HG03520 (cell line): ENCODE data around the gene JPH2.
A peak's percentile ranks its signal among the peaks of the same experiment; 100 is the strongest.
"Not testable (repeated sequence)": the region's sequence is repeated elsewhere in the genome, so short reads cannot be mapped to it uniquely, and the experiment has no call there.

ENCODE experiments used
- ATAC-seq: cut with Tn5 transposase; IDR thresholded peaks from one replicate; pipeline ENCODE4 v1.9.1; 2021; ENCODE audit warnings: mild to moderate bottlenecking, moderate library complexity; ENCODE audit not compliant: unreplicated experiment

The JPH2 gene

GRCh38 chr20:44211177-44212039 lies 24.4 kb upstream of the JPH2 start:
- ATAC-seq = no peak

DNA sequence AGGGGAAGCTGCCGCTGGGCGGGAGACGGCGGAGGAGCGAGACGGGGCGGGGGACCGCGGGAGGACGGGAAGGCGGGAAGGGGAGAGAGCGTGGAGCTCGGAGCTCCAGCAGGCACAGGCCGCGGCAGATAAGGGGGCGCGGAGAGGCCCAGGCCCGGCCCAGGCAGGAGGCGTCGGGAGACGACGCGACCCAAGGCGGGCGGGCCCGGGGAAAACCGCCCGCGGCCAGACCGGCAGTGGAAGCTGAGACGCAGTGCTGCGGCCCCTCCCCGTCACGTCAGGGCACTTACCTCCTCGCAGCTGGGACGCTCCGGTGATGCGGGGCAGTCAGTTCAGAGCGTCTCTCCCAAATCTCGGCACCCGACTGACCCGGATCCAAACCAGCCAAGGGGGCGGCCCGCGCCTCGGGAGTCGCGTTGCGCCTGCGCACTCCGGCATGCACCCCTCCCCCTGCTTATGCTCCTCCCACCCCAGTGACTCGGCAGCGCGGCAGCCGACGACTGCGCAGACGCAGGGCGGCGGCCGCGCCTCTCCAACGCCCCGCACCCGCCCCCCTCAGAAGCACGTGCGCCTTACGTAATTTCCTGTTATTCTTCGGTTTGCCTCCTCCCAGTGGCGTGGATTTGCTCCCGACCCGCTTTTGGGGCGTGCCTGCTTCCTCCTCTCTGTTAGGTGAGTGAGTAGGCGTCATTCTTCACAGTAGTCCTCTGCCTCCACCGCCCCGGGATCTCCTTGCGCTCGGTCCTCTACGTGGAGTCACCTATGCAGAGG lies 23.6 kb upstream of the JPH2 start, which contains the start of gene OSER1:
Gene OSER1, minus strand, starts transcription at position 366 of the 771 bp plus-strand sequence. CDS start 3,814 bp downstream, outside the sequence.
- ATAC-seq = peak; percentile 66

DNA sequence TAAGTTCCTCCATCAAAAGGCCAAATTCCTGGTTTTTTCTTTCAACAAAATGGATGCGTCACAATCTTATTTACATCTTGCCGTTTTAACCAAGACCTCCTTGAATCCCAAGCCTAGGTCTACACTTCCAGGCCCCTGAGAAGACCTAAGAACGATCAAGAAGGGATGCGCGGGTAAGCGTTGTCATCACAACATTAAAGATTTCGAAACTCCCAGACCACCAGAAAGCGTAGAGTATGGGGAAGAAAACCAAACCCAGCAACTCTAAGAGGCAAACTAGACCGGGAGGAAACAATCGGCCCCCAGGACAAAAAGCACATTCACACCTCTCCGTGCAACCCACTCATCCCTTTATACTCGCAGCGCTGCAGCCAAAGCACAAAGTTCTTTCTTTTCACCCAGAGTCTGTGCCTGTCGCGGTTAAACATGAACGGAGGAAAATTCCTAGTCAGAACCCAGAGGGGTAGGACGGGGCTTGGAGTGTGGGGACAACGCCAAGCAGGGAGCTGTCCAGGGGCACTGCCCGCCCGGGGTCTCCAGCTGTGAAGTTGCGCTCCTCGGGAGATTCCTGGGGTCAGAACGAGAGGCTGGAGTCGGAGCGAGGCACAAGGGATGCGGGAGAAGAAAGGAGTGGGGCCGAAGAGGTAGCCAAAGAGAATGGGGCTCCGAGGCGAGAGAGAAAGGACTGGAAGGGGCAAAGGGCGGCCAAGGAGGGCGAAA lies 22.9 kb upstream of the JPH2 start:
- no peak for ATAC-seq

DNA sequence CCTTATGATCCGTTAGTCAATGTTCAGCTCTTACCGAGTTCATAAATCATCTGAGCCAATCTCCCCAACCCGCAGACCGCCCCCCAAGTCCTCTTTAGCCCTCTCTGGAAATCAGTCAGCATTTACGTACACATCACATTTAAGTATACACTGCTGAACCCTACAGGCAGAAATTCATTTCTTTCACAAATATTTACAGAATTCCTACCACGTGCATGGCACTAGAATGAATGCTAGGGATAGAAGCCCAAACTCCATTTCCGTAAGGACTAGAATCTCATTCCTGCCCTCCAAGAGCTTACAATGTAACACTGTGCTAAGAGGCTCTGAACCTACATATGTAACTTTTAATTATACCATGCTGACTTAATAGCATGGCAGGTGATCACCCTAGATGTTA lies 21.8 kb upstream of the JPH2 start:
- no peak for ATAC-seq

DNA sequence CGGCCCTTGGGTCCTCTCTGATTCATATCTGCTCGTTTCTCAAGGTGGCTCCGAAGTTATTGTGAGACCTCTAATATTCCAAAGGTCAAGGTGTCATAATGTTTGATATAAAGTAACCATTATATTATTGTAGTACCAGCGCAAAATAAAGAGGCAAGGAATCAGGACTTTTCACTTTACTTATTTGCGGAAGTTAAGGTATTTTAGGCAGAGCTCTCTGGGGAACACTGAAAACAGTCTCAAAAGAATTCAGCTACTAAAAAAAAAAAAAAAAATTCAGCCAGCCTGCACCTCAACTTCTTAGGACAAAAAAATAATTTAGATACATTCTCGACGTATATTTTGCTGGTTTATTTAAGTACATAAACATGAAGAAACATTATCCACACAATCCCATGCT lies 21.2 kb upstream of the JPH2 start:
- ATAC-seq = no peak

DNA sequence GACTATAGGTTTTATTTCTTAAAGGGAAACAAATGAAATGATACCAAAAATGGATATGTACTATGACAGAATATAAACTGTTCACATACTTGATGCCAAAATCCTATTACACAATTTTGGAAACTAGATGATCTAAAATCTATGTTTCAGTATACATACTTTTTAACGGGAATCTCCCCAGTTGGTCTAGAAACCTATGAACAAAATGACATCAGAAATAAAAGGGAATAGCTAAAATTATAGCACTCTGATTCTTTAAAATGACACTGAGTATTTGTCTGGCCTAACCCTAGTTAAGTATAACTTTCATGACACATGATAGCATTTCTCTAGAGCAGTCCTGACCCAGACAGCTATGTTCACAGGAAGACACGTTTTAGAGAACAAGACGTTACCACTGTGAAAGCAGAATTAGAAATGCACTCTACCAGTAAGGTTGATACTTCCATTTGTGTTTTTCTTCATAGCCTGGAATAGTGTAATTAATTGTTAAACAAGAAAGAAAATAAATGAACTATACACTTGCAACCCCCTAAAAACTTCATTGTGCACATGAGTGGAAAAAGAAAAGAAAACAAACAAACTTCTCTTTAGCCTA lies 20.2 kb upstream of the JPH2 start:
- ATAC-seq = no peak

GRCh38 chr20:44206132-44206531 lies 19.1 kb upstream of the JPH2 start:
- no peak for ATAC-seq

- ATAC-seq = no peak
Measured at GRCh38 chr20:44204832-44205215, 17.8 kb upstream of the JPH2 start.

DNA sequence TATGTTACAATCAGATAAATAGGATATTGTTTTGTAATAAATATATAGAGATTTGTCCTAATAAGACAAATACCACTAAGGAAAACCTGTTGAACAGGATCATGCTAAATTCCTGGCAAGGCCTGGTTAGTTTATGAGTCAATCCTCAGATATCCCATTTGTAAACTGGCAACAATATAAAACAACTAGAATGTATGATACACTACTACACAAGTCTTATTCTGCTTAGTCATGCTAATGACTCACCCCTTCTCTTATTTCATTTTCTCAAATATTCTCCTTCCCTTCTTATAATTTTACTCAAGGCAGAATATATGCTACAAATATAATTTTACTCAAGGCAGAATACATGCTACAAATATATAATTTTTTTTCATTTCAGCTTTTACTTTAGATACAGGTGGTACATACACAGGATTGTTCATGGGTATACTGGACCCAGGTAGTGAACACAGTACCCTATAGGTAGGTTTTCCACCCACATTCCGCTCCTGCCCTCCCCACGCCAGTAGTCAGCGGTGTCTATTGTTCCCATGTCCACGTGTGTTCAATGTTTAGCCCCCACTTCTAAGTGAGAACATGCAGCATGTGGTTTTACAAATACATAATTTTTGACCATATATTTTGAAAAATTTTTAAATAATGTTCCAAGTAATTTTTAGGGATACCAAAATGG lies 17.3 kb upstream of the JPH2 start:
- no peak for ATAC-seq

DNA sequence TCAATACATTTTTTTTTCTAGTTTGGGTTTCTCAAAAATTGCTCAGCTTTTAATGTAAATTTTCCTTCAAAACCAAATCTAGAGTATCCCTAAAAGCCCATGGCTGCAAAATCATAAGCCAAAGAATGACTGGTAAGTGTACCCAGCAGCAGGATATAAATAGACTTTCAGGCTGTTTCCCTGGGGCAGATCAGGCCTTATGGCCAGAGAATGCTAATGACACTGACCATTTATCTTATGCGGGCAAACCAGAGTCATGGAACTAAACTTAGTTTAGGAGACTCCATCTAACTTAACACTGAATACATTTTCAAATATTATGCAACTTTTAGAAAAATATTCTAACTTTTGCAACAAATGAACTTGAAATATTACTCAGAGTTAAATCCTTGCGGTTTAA lies 16.2 kb upstream of the JPH2 start:
- ATAC-seq = no peak

DNA sequence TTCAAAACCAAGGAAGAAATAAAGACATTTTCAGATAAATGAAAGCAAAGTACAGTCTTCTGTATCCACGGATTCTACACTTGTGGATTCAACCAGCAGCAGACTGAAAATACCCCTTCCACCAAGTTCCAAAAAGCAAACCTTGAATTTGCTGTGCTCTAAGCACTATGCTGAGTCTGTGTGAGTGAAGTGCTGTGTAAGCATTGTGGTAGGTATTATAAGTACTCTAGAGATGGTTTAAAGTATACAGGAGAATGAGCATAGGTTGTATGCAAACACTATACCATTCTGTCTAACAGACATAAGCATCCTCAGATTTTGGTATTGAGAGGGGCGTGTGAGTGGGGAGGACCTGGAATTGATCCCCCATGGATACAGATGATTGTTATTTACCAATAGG lies 14.0 kb upstream of the JPH2 start:
- no peak for ATAC-seq

DNA sequence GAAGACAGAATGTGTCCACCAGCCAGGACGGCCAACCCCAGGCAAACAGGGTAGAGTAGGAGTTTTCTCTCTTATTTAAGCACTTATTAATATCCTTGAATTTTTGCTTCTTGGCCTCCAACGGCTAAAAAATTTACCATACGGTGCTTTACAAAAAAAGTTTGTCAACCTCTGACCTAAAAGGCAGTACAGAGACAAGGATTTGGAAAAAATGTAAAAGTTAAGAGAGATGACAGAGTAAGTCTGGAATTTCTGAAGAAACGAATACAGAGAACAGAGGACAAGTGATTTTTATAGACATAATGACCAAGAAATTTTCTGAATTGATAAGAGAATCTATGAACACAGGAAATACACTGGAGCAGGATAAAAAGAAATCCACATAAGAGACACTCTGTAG lies 13.4 kb upstream of the JPH2 start:
- no peak for ATAC-seq

- no peak for ATAC-seq
Measured at GRCh38 chr20:44199877-44200276, 12.9 kb upstream of the JPH2 start.

GRCh38 chr20:44198872-44199271 lies 11.9 kb upstream of the JPH2 start:
- no peak for ATAC-seq

DNA sequence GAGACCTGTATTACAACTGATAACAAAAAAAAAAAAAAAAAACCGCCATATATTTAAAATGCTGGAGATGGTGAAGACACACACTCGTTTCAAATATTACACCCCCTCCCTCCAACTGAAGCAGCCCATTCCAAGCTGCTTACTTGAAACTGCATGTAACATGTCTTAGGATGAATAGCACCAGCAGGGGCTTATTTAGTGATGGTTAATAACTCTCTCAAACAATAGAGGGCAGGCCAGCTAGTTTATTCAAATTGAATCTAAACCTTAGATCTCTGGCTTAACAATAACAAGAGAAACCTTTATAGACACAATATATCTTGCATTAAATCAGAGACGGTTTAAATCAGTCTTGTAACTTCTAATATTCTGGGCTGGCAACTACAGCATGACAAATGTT lies 9.3 kb upstream of the JPH2 start:
- no peak for ATAC-seq

- no peak for ATAC-seq
Measured at GRCh38 chr20:44195605-44196004, 8.6 kb upstream of the JPH2 start.

- no peak for ATAC-seq
Measured at GRCh38 chr20:44193801-44194200, 6.8 kb upstream of the JPH2 start.

DNA sequence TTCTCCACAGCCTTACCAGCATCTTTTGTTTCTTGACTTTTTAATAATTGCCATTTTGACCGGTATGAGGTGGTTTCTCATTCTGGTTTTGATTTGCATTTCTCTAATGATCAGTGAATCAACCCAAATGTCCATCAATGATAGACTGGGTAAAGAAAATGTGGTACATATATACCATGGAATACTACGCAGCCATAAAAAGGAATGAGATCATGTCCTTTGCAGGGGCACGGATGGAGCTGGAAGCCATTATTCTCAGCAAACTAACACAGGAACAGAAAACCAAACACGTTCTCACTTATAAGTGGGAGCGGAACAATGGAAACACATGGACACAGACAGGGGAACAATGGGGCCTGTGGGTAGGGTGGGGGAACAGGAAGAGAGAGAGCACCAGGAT lies 4.7 kb upstream of the JPH2 start:
- not testable (repeated sequence) for ATAC-seq

DNA sequence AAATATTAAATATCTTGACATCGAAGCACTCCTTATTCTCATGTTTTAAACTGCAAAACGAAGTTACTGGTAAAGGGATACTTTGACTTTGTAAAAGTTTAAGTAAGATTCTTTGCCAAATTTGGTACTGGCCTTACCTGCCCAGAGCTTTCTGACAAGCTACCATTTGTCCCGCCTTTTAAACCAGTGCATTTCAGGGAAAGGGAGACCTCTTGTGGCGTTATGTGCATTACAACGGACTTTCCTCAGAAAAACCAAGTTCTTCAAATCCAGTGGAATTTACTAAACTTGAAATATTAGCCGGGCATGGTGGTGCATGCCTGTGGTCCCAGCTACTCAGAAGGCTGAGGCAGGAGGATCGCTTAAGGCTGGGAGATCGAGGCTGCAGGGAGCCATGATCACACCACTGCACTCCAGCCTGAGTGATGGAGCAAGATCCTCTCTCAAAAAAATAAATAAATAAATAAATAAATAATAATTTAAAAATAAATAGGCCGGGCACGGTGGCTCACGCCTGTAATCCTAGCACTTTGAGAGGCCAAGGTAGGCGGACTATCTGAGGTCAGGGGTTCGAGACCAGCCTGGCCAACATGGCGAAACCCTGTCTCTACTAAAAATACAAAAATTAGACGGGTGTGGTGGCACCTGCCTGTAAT lies 3.3 kb upstream of the JPH2 start:
- ATAC-seq = not testable (repeated sequence)

DNA sequence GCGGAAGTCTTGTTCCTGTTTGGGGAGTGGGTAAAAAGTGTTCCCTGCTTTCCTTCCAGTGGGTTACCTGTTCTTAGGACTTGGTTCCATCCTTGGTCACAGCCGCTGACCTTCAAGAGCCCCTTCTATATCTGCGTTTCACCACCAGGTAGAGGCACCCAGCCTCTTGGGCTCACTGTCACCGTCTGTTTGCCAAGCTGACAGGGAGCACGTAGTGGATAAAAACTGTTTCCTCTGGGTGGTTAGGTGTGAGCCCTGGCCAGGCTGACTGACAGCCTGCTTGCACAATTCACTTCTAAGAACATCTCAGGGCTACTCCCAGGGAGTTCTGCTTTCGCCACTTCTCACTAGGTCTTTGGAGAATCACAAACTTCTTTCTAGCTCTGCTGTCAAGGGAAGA lies 1.8 kb upstream of the JPH2 start:
- ATAC-seq = no peak
